ENCODE measurements around the gene TUNAR. TPM values are rescaled to one million over a fixed set of nuclear protein-coding genes. Genes with fewer than 3 reads are reported as not detected.

The TUNAR gene
- not detected in 2 replicates for total RNA-seq

DNA sequence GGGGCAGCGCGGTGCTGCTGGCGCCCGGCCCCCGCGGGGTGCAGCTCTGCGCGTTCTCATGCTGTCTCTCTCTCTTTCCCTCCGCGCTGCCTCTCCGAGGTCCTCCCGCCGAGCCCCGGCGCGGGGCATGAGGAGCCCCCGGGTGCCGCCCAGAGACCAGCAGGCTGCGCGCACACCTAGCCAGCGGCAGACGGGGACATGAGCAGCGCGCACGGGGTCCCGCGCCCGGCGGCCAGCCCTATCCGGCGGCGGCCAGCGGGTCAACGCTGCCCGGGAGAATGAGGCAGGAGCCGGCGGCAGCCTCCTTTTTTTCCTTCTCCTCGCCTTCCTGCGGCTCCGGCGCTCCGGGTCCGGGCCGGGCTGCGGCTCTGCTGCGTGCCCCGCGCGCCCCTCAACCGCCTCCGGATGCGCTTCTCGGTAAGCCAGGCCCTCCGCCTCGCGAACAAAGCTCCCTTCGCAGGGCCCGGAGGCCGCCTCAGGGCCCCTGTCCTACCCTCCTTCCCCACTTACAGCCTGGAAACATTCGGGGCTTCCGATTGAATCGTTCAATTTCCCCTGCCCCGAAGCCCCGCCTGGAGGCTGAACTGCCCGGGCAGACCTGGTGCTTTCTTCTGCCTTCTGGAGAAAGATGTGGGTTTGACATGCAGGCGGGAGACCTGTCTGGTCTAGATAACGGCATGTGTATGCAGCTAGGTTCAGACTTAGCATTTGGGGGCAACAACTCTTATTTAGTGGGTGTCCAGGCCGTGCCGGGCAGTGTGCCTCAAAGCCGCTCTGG lies at the start of gene TUNAR:
TSS of gene TUNAR (plus strand) at position 72 of the 778 bp plus-strand sequence.

Other genes starting within 250 kb of the TUNAR start
- gene TCL1B, start 190.4 kb upstream of the TUNAR start, total RNA-seq, result not detected in 2 replicates
- gene TCL1A, start 162.7 kb upstream of the TUNAR start, total RNA-seq, result not detected in 2 replicates
- gene C14orf132, start 162.5 kb downstream of the TUNAR start, total RNA-seq, result 12.2 and 16.1 TPM in 2 replicates

All from smooth muscle cell of the umbilical artery (primary cell).